IPS-18a (cell line): ENCODE data around the gene TMPRSS13.
"Not testable (repeated sequence)": the region's sequence is repeated elsewhere in the genome, so short reads cannot be mapped to it uniquely, and the experiment has no call there.

Experiments
- H3K27ac ChIP-seq: one replicate; pipeline ENCODE4 v1.5.1; 2013; ENCODE audit warnings: low read length
- H3K27me3 ChIP-seq: one replicate; pipeline ENCODE4 v1.6.1; 2013; ENCODE audit warnings: mild to moderate bottlenecking, low read length; ENCODE audit not compliant: control insufficient read depth, insufficient read depth
- H3K36me3 ChIP-seq: one replicate; pipeline ENCODE4 v1.6.1; 2013; ENCODE audit warnings: low read depth, low read length; ENCODE audit not compliant: control insufficient read depth
- H3K4me1 ChIP-seq: one replicate; pipeline ENCODE4 v1.6.1; 2013; ENCODE audit warnings: low read depth, low read length; ENCODE audit not compliant: control insufficient read depth
- H3K4me3 ChIP-seq: one replicate; pipeline ENCODE4 v1.5.1; 2013; ENCODE audit warnings: low read length
- H3K9ac ChIP-seq: one replicate; pipeline ENCODE4 v1.6.1; 2013; ENCODE audit warnings: mild to moderate bottlenecking, low read length, moderate library complexity
- H3K9me3 ChIP-seq: one replicate; pipeline ENCODE4 v1.6.1; 2013; ENCODE audit warnings: low read depth, low read length; ENCODE audit not compliant: control insufficient read depth

Gene TMPRSS13

DNA sequence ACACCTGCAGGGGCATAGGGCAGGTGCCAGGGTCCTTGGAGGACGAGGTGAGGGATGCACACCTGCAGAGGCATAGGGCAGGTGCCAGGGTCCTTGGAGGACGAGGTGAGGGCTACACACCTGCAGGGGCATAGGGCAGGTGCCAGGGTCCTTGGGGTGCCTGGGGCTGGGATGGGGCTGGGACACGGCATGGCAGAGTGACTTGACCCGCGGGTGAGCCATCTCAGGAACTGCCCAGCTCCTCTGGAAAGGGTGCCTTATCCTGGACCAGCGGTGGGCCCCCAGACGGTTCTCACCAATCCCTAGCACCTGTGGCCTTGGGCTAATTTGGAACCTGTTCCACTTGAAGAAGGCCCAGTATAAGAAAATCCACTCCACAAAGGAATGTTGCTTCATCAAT, 3.0 kb downstream of the TMPRSS13 start:
- not testable (repeated sequence) for H3K27ac ChIP-seq, H3K27me3 ChIP-seq, H3K9me3 ChIP-seq, H3K4me3 ChIP-seq, H3K9ac ChIP-seq, H3K36me3 ChIP-seq
- peaks cover 11% of the 10 kb centered on the region for H3K4me1 ChIP-seq

DNA sequence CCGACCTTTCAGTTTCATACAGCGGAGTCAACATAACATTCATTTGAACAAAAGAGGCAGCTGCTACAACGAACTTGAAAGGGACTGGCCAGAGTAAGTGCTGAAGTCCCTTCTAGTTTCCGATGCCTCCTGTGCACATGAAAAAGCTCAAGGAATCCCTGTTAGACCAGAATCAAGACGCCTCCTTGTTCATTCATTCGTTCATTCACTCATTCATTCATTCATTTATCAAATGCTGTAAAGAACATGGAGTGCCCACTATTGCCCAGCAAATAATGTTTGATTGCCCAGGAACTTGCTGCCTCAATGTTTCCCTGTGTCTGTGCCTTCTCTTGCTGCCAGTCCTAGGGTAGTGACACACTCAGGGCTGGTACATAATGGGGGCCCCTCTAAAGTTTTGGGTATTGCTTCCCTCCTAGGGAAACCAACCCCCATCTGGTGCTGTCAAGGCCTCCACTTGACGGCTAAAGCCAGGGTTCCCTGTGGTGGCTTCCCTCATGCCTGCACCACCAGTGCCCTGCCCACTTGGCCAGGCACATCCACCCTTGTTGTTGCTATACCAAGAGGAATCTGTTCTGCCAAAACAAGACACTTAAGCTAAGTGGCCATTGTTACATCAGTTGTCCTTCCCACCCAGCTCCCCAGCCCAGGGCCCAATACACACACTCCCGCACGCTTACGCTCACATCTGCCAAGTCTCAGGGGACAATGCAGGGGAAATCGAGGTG, 3.8 kb downstream of the TMPRSS13 start:
- H3K4me1 ChIP-seq, result peaks cover 11% of the 10 kb centered on the region
- H3K4me3 ChIP-seq, result no peak overlapping the region
- no peaks in the 10 kb centered on the region for H3K36me3 ChIP-seq
- no peaks in the 10 kb centered on the region for H3K9me3 ChIP-seq
- no peak overlapping the region for H3K27ac ChIP-seq
- H3K27me3 ChIP-seq, result no peaks in the 10 kb centered on the region
- H3K9ac ChIP-seq, result no peak overlapping the region

DNA sequence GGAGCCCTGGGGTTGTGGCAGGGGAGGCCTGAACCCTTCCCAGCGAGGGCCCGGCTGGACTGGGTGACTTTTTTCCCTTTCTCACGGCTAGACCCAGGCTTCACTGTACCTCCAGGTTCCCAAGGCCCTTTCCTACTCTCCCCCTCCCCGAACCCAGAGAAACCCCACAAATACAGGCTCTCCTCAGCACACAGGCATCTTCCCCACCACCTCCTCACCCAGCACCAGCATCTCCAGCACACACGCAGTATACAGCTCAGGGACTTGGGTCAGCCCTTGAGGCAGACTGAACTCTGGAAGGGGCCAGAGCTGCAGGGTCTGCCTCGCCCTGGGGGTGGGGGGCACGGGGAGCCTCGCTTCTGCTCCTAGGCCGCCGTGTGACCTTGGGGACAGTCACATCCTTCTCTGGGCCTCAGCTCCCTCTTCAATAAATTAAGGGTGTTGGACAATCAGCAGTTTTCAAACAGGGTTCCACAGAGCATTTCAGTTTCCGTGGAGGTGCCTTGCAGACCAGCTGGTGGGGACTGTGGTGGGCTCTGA, 4.5 kb downstream of the TMPRSS13 start:
- Histone ChIP-seq H3K27ac (no peak overlapping the region), H3K4me3 (no peak overlapping the region), H3K9ac (no peak overlapping the region), H3K4me1 (peaks cover 9% of the 10 kb centered on the region), H3K27me3 (no peaks in the 10 kb centered on the region), H3K36me3 (no peaks in the 10 kb centered on the region), H3K9me3 (no peaks in the 10 kb centered on the region)

DNA sequence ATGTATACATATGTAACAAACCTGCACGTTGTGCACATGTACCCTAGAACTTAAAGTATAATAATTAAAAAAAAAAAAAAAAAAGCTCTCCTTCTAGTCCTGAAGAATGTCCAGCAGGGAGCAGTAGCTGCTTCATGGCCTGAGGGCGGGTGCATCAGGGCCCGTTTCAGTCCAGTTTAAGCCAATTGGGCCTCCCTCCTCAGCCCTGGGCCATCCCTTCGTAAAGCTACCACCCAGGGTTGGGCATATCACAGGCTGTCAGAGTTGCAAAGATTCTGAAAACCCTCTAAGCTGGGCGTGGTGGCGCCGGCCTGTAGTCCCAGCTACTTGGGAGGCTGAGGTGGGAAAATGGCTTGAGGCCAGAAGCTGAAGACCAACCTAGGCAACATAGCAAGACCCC, 5.4 kb downstream of the TMPRSS13 start:
- no peaks in the 10 kb centered on the region for H3K36me3 ChIP-seq

DNA sequence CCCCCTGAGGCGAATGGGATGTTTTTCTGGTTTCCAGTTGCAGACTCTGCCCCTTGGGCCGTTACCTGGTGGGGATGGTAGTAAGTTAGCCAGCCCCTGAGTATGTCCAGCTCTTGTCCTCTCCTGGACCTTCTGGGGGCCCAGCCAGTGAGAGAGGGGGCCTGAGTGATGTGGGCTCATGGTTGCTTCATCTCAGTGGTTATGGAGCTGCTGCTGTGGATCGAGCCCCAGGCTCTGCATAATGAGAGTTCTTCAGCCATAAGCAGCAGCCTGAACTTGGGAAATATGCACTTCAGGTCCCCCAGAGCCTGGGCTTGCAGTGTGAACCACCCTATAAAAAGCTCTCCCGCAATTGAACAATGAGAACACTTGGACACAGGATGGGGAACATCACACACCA, 5.9 kb downstream of the TMPRSS13 start:
- no peak overlapping the region for H3K9ac ChIP-seq
- no peak overlapping the region for H3K4me3 ChIP-seq
- no peaks in the 10 kb centered on the region for H3K27me3 ChIP-seq
- H3K36me3 ChIP-seq, result no peaks in the 10 kb centered on the region
- H3K27ac ChIP-seq, result no peak overlapping the region
- H3K9me3 ChIP-seq, result no peaks in the 10 kb centered on the region
- no peaks in the 10 kb centered on the region for H3K4me1 ChIP-seq

More for the DNA sequence above, 5.4 kb downstream of the TMPRSS13 start:
- Histone ChIP-seq H3K4me3 (no peak overlapping the region), H3K9me3 (no peaks in the 10 kb centered on the region), H3K27ac (no peak overlapping the region), H3K4me1 (no peaks in the 10 kb centered on the region), H3K27me3 (no peaks in the 10 kb centered on the region), H3K9ac (no peak overlapping the region)

DNA sequence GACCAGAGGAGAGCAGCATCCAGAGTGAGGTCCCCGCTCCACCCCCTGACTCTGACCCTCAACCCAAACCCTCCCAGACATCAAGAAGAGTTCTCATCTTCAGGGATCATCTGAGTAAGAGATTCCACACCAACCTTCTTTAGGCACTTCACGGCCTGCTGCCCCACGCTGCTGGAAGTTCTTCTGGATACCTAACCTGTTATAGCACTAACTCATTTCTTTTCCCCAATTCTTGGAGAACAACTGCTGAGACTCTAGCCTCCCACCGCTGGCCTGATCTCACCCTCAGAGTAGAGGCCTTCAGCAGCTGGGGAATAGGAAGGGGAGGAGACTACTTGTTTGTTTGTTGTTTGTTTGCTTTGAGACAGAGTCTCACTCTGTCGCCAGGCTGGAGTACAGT, 7.3 kb downstream of the TMPRSS13 start:
- H3K27me3 ChIP-seq, result no peaks in the 10 kb centered on the region
- no peak overlapping the region for H3K9ac ChIP-seq
- no peaks in the 10 kb centered on the region for H3K36me3 ChIP-seq
- H3K4me1 ChIP-seq, result no peaks in the 10 kb centered on the region
- H3K27ac ChIP-seq, result no peak overlapping the region
- no peaks in the 10 kb centered on the region for H3K9me3 ChIP-seq
- H3K4me3 ChIP-seq, result no peak overlapping the region

DNA sequence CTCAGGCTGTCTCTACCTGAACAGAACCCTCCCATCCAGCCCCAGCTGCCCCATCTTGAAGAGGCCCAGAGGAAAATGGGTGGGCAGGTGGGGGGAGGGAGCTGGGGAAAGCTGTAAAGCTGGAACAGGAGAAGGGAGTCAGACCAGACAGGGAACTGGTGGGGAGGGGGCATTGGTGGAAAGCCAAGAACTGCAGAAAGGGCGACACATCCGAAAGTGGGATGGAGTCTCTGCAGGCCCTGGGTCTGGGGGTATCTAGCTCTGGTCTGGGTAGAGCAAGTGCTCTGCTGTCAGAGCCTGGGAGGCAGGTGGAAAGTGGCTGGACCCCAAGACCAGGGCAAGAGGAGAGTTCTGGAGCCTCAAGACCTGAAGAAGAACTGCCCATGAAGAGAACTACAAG, 7.7 kb downstream of the TMPRSS13 start:
- no peaks in the 10 kb centered on the region for H3K4me1 ChIP-seq
- H3K4me3 ChIP-seq, result no peak overlapping the region
- H3K9me3 ChIP-seq, result no peaks in the 10 kb centered on the region
- no peaks in the 10 kb centered on the region for H3K36me3 ChIP-seq
- no peak overlapping the region for H3K27ac ChIP-seq
- H3K9ac ChIP-seq, result no peak overlapping the region
- no peaks in the 10 kb centered on the region for H3K27me3 ChIP-seq

DNA sequence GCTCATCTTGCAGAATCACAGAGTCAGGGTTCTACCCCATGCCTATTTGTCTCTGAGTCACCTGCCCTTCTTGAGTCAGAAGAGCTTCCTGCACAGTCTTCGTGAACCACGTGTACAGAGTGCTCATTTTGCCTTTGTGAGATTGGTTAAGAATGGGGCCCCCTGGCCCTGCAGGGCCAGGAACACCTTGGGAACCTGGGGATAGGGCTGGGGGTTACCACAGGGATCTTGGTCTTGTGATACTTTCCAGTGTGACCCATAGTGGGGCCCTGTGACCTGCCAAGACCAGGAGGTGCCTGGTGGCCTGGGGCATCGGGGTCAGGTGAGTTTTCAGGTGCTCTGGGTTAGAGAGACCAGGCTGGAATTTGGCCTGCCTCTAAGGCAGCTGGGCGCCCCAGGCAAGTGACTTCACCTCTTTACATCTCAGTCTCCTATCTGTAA, 9.4 kb downstream of the TMPRSS13 start:
- Histone ChIP-seq H3K36me3 (no peaks in the 10 kb centered on the region), H3K9ac (no peak overlapping the region), H3K27ac (no peak overlapping the region), H3K4me1 (no peaks in the 10 kb centered on the region), H3K9me3 (no peaks in the 10 kb centered on the region), H3K27me3 (no peaks in the 10 kb centered on the region), H3K4me3 (no peak overlapping the region)

DNA sequence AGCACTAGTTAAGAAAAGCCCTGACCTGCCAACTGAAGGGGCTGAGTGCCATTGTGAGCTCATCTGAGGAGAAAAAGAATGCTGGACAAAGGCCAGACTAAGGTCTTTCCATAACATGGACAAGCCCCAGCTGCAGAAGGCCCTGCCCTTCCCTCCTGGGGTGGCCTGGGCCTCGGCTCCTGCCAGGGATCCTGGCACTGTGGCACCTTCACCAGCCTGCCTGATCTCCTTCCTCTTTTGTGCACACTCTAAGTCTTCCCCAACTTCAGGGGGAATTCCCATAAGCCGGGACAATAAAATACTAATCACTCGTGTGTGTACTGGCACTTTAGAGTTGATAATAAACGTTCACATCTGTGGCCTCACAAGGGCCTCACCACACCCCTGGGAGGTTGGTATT, 9.9 kb downstream of the TMPRSS13 start:
- Histone ChIP-seq H3K27ac (no peak overlapping the region), H3K4me3 (no peak overlapping the region), H3K36me3 (no peaks in the 10 kb centered on the region), H3K9me3 (no peaks in the 10 kb centered on the region), H3K9ac (no peak overlapping the region), H3K27me3 (no peaks in the 10 kb centered on the region), H3K4me1 (no peaks in the 10 kb centered on the region)

DNA sequence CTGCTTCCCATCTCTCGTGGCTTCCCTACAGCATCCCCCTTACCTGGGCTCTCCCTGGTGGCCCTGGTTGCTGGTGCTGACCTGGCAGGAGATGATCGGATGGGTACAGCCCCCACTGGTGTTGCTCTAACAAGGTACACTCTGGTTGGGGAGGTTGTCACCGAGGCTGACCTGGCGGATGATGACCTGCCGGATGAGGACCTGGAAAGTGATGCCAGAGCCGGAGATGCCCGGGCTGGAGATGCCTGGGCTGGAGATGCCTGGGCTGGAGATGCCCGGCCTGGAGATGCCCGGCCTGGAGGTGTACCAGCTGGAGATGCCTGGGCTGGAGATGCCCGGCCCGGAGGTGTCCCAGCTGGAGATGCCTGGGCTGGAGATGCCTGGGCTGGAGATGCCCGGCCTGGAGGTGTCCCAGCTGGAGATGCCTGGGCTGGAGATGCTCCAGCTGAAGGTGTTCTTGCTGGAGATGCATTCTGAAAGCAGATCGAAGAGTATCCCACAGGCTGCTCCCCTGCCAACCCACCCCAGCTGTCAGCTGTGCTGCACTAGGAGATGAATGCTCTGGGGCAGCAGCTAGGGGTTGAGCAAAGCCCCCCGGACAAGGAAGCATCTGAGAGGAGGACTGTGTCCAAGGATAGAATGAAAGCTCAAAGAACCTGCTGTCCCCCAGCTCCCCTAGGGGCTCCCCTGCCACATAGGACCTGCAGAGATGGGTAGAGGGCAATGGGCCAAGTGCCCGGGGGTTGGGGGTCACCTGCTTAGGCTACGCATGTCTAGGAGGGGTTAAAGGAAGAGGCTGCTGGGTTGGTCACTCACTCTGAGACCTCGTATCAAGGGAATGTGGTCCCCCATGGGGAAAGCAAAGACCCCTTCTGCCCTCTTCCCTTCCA, 10.6 kb downstream of the TMPRSS13 start:
- Histone ChIP-seq H3K27me3 (no peaks in the 10 kb centered on the region), H3K9me3 (no peaks in the 10 kb centered on the region), H3K27ac (no peak overlapping the region), H3K9ac (no peak overlapping the region), H3K36me3 (no peaks in the 10 kb centered on the region), H3K4me3 (no peak overlapping the region), H3K4me1 (no peaks in the 10 kb centered on the region)

DNA sequence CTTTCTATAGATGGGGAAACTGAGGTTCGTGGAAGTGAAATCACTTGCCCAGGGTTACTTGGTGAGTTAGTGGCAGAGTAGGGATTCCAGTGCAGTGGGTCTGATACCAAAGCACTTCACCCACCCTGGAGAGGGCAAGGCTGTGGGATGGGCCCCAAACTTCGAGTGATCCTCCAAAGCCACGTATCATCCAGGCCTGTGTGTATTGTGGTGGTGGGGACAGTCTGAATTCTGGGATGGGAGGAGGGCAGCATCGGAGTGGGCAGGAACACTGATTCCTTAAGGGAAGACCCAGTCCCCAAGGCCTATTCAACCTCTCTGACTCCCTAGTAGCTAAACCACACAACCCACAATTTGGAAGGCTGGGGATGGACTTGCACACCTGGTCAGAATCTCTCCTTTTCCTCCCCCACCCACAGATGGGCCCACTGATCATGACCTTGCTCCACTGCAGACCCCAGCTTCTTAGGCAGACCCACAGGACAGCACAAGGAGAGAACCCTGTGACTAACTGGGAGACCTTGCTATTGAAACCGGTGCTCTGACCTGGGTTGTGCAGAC, 11.5 kb downstream of the TMPRSS13 start:
- no peak overlapping the region for H3K9ac ChIP-seq
- no peaks in the 10 kb centered on the region for H3K4me1 ChIP-seq
- H3K36me3 ChIP-seq, result no peaks in the 10 kb centered on the region
- no peak overlapping the region for H3K27ac ChIP-seq
- no peaks in the 10 kb centered on the region for H3K27me3 ChIP-seq
- H3K9me3 ChIP-seq, result no peaks in the 10 kb centered on the region
- no peak overlapping the region for H3K4me3 ChIP-seq
